ENCODE measurements around the gene PF4V1.

DNA sequence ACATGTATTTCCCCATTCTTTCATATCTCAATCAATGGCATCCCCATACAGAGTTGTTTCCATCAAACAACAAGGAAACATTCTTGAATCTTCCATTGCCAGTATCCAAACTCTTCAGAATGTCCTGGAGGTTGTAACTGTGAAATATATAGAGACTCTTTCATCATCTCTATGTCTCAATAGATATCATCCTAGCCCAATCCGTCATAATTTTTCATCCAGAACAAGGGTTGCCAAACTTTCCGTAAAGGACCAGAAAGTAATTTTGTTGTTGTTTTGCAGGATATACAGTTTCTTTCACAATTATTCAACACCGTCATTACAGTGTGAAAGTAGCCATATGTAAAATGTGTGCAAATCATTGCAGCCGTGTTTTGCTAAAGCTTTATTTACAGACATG lies 31.8 kb upstream of the PF4V1 start:
- no peak for TF ChIP-seq POLR2A (IDR thresholded peaks at IDR 0.05)
- TF ChIP-seq, protein P1, sequence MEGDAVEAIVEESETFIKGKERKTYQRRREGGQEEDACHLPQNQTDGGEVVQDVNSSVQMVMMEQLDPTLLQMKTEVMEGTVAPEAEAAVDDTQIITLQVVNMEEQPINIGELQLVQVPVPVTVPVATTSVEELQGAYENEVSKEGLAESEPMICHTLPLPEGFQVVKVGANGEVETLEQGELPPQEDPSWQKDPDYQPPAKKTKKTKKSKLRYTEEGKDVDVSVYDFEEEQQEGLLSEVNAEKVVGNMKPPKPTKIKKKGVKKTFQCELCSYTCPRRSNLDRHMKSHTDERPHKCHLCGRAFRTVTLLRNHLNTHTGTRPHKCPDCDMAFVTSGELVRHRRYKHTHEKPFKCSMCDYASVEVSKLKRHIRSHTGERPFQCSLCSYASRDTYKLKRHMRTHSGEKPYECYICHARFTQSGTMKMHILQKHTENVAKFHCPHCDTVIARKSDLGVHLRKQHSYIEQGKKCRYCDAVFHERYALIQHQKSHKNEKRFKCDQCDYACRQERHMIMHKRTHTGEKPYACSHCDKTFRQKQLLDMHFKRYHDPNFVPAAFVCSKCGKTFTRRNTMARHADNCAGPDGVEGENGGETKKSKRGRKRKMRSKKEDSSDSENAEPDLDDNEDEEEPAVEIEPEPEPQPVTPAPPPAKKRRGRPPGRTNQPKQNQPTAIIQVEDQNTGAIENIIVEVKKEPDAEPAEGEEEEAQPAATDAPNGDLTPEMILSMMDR (IDR thresholded peaks at IDR 0.05), result no peak

Measured in thyroid gland (tissue), 4 donors.